NCI-H446 treated with DMSO at 0.1 percent for 48 hours (cell line): ENCODE measurements around the gene FBXL17.

Source experiments
- DNase-seq: peaks from one replicate; lab custom pipeline; 2025; lab: John Stamatoyannopoulos, UW

The FBXL17 gene

GRCh38 chr5:107814183-107814827 is 567.6 kb downstream of the FBXL17 start:
- no peak for DNase-seq

- no peak for DNase-seq
Measured at GRCh38 chr5:107813559-107813958, 568.3 kb downstream of the FBXL17 start.

- DNase-seq, result no peak
Measured at GRCh38 chr5:107812570-107813141, 569.2 kb downstream of the FBXL17 start.

- no peak for DNase-seq
Measured at GRCh38 chr5:107809201-107810034, 572.5 kb downstream of the FBXL17 start.
